Activated CD4-positive, alpha-beta memory T cell treated with anti-CD3 and anti-CD28 coated beads, Interleukin-2, amount 10 ng/mL, durations not matched to agents 7 days and 5 days (primary cell): ENCODE data around the gene IL17F. TPM values are rescaled to one million over a fixed set of nuclear protein-coding genes. Genes with fewer than 3 reads are reported as not detected.

ENCODE experiments used
- CTCF ChIA-PET: fragments of 350-600 bp; sonication (Branson Sonifier 250); formaldehyde crosslinking; loops from one replicate; lab custom pipeline; 2021; ENCODE audit warnings: antibody characterized with exemption, inconsistent platforms; lab: Charles Lee
- POLR2A ChIA-PET: fragments of 350-600 bp; sonication (Branson Sonifier 250); formaldehyde crosslinking; loops from one replicate; lab custom pipeline; 2021; ENCODE audit warnings: antibody characterized with exemption; lab: Charles Lee
- DNase-seq: peaks from one replicate; pipeline ENCODE4 v3.0.0-alpha.2; 2020
- H3K27ac Mint-ChIP-seq: one replicate; pipeline ENCODE4 v1.8.0; 2021; ENCODE audit warnings: mild to moderate bottlenecking, mixed read lengths
- H3K27me3 Mint-ChIP-seq: one replicate; pipeline ENCODE4 v1.8.0; 2021; ENCODE audit warnings: mixed read lengths
- H3K36me3 Mint-ChIP-seq: one replicate; pipeline ENCODE4 v1.8.0; 2021; ENCODE audit warnings: low read depth, mixed read lengths
- H3K4me1 Mint-ChIP-seq: one replicate; pipeline ENCODE4 v1.8.0; 2021; ENCODE audit warnings: mixed read lengths
- H3K4me3 Mint-ChIP-seq: one replicate; pipeline ENCODE4 v1.8.0; 2021; ENCODE audit warnings: mild to moderate bottlenecking, mixed read lengths
- H3K9me3 Mint-ChIP-seq: one replicate; pipeline ENCODE4 v1.8.0; 2021; ENCODE audit warnings: mixed read lengths
- total RNA-seq, 2 experiments: library from RNA; stranded (reverse); gene quantifications; one replicate each; pipeline ENCODE4 v1.2.3, GENCODE V29; 2021

Gene IL17F
- total RNA-seq, 2 experiments from 2014 or later: 12.6 to 13.3 TPM

- ChIA-PET CTCF (interaction anchor here (0.6 to 3.8 kb wide), 28 partner anchors 9 to 372 kb away, joined by 3 to 51 read pairs (median 5); partner anchors contain the start of gene PAQR8), POLR2A (interaction anchor here (0.7 to 2.1 kb wide), 5 partner anchors 9 to 101 kb away, joined by 4 to 8 read pairs (median 5); no protein-coding TSS in a partner anchor)
- H3K4me1 Mint-ChIP-seq: peaks cover 8% of the 10 kb centered on the region
- H3K4me3 Mint-ChIP-seq: no peak overlapping the region
- H3K27me3 Mint-ChIP-seq: no peaks in the 10 kb centered on the region
- peak overlapping the region; percentile 47 for H3K27ac Mint-ChIP-seq
- H3K36me3 Mint-ChIP-seq: peaks cover 76% of the 10 kb centered on the region
- peak; percentile 77 for DNase-seq
- no peaks in the 10 kb centered on the region for H3K9me3 Mint-ChIP-seq
These were observed 19.6 kb upstream of the IL17F start for GRCh38 chr6:52263709-52264540.

DNA sequence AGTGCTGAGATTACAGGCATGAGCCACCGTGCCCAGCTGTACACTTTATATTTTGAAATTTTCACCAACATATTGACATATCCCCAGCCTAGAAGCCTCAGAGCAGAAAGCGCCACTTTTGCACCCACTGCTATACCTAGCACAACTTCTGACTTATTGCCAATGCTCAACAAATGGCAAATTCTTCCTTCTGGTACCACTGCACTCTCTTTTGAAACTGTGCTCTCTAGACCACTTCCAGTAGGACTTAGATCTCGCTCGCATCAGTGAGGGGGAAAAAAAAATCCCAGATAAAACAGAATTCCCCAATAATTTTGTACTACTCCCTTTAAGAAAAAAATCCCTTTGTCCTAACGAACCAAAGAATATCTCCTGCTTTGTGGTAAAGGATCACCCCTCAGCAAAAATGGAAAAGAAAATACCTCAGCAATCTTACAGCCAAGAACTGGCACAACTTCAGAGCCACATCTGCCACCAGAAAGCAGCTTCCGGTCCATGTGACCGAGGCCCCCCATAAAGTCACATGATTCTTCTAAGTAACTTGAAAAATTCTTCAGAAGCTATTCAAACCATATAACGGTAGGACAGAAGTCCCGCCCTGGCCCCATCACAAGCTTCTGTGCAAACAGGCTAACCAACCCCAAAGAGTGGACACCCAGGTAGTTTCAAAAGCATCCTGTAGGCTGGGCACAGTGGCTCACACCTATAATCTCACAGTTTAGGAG lies 18.5 kb upstream of the IL17F start:
- POLR2A ChIA-PET: interaction anchor here (0.6 to 1.5 kb wide), 4 partner anchors 8 to 98 kb away, joined by 3 to 5 read pairs (median 4); no protein-coding TSS in a partner anchor

DNA sequence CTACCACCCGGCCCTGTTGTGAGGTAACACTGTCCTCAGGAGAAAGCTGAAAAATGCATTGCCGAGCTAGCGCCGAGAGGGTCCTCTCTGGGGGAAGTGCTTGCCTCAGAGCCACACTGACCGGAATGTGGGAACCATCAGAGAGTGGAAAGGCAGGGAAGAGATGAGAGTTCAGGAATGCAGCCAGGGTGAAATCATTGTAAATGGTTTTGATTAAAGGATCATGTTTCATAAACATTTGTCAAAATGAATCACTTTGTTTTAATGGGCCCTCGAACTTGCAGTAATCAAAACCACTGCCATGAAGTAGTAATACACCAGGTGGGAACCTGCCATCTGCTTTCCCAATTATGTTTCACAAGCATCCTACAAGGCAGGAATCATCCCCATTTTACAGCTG lies 16.9 kb upstream of the IL17F start:
- POLR2A ChIA-PET: interaction anchor here (1.1 kb wide), 1 partner anchor 23 kb away, joined by 3 read pairs; the partner anchor contains the start of gene MCM3
- Mint-ChIP-seq H3K4me1 (peaks cover 7% of the 10 kb centered on the region), H3K9me3 (no peaks in the 10 kb centered on the region), H3K36me3 (peaks cover 53% of the 10 kb centered on the region), H3K27me3 (peaks cover 4% of the 10 kb centered on the region), H3K4me3 (no peak overlapping the region), H3K27ac (no peak overlapping the region)
- CTCF ChIA-PET: interaction anchor here (1.0 to 3.7 kb wide), 7 partner anchors 9 to 402 kb away, joined by 3 to 18 read pairs (median 5); no protein-coding TSS in a partner anchor
- no peak for DNase-seq

More for the DNA sequence above, 18.5 kb upstream of the IL17F start:
- Mint-ChIP-seq H3K4me3 (no peak overlapping the region), H3K27ac (no peak overlapping the region), H3K27me3 (no peaks in the 10 kb centered on the region), H3K4me1 (peaks cover 6% of the 10 kb centered on the region), H3K36me3 (peaks cover 67% of the 10 kb centered on the region), H3K9me3 (no peaks in the 10 kb centered on the region)
- CTCF ChIA-PET: interaction anchor here (0.8 to 3.8 kb wide), 24 partner anchors 7 to 400 kb away, joined by 3 to 51 read pairs (median 5); no protein-coding TSS in a partner anchor
- no peak for DNase-seq

GRCh38 chr6:52260634-52261033 lies 16.3 kb upstream of the IL17F start:
- no peak overlapping the region for H3K27ac Mint-ChIP-seq
- peaks cover 4% of the 10 kb centered on the region for H3K27me3 Mint-ChIP-seq
- no peaks in the 10 kb centered on the region for H3K9me3 Mint-ChIP-seq
- ChIA-PET CTCF (interaction anchor here (0.8 to 3.7 kb wide), 7 partner anchors 10 to 197 kb away, joined by 3 to 18 read pairs (median 4); no protein-coding TSS in a partner anchor), POLR2A (interaction anchor here (1.2 kb wide), 1 partner anchor 52 kb away, joined by 3 read pairs; no protein-coding TSS in a partner anchor)
- no peak for DNase-seq
- H3K36me3 Mint-ChIP-seq: peaks cover 49% of the 10 kb centered on the region
- no peak overlapping the region for H3K4me3 Mint-ChIP-seq
- H3K4me1 Mint-ChIP-seq: peaks cover 10% of the 10 kb centered on the region

DNA sequence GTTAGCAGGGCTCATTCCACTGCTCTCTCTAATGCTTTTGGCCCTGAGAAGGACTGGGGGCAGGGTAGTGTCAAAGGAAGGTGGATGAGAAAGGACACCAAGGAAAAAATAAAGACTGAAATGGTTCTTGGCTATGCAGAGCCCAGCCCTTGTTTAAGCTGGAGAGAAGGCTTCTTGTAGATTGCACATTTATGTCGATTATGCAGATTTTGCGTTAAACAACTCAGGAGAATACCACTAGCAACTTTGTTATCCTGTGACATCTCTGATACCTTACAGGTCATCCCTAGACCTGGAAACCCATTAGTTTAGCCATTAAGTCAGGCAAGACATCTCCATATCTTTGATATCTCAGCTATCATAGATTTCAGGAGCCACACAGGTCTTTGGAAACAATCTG lies 11.1 kb upstream of the IL17F start:
- Mint-ChIP-seq H3K4me3 (peak overlapping the region; percentile 12), H3K27ac (no peak overlapping the region), H3K27me3 (peaks cover 40% of the 10 kb centered on the region), H3K9me3 (no peaks in the 10 kb centered on the region), H3K36me3 (peaks cover 6% of the 10 kb centered on the region), H3K4me1 (peaks cover 46% of the 10 kb centered on the region)
- ChIA-PET CTCF (interaction anchor here (1.4 kb wide), 1 partner anchor 9 kb away, joined by 6 read pairs; no protein-coding TSS in a partner anchor), POLR2A (interaction anchor here (1.4 to 1.9 kb wide), 2 partner anchors 8 to 135 kb away, joined by 3 to 4 read pairs; no protein-coding TSS in a partner anchor)
- no peak for DNase-seq

GRCh38 chr6:52254731-52255378 lies 10.6 kb upstream of the IL17F start:
- Mint-ChIP-seq H3K27ac (peak overlapping the region; percentile 12), H3K27me3 (peaks cover 43% of the 10 kb centered on the region), H3K36me3 (peaks cover 3% of the 10 kb centered on the region), H3K4me3 (peak overlapping the region; percentile 12), H3K9me3 (no peaks in the 10 kb centered on the region), H3K4me1 (peaks cover 49% of the 10 kb centered on the region)
- POLR2A ChIA-PET: interaction anchor here (1.4 to 1.9 kb wide), 2 partner anchors 9 to 136 kb away, joined by 3 to 4 read pairs; no protein-coding TSS in a partner anchor
- CTCF ChIA-PET: interaction anchor here (0.9 to 1.6 kb wide), 3 partner anchors 9 to 189 kb away, joined by 3 to 7 read pairs (median 6); no protein-coding TSS in a partner anchor
- no peak for DNase-seq

- H3K9me3 Mint-ChIP-seq: no peaks in the 10 kb centered on the region
- POLR2A ChIA-PET: interaction anchor here (1.0 to 1.2 kb wide), 3 partner anchors 14 to 97 kb away, joined by 4 to 5 read pairs (median 4); no protein-coding TSS in a partner anchor
- CTCF ChIA-PET: interaction anchor here (0.7 to 1.6 kb wide), 4 partner anchors 10 to 1543 kb away, joined by 3 to 7 read pairs (median 6); no protein-coding TSS in a partner anchor
- no peak overlapping the region for H3K27ac Mint-ChIP-seq
- H3K27me3 Mint-ChIP-seq: peaks cover 54% of the 10 kb centered on the region
- peaks cover 49% of the 10 kb centered on the region for H3K4me1 Mint-ChIP-seq
- no peaks in the 10 kb centered on the region for H3K36me3 Mint-ChIP-seq
- DNase-seq: peak; percentile 52
- no peak overlapping the region for H3K4me3 Mint-ChIP-seq
These were observed 9.2 kb upstream of the IL17F start for GRCh38 chr6:52253494-52253893.

GRCh38 chr6:52251113-52251512 lies 6.8 kb upstream of the IL17F start:
- H3K27me3 Mint-ChIP-seq: peaks cover 61% of the 10 kb centered on the region
- POLR2A ChIA-PET: interaction anchor here (1.1 to 1.3 kb wide), 2 partner anchors 17 to 20 kb away, joined by 3 to 4 read pairs; no protein-coding TSS in a partner anchor
- no peak overlapping the region for H3K4me3 Mint-ChIP-seq
- H3K4me1 Mint-ChIP-seq: peaks cover 48% of the 10 kb centered on the region
- H3K27ac Mint-ChIP-seq: no peak overlapping the region
- no peak for DNase-seq
- H3K36me3 Mint-ChIP-seq: no peaks in the 10 kb centered on the region
- CTCF ChIA-PET: interaction anchor here (1.1 to 1.2 kb wide), 2 partner anchors 9 to 12 kb away, joined by 3 read pairs; no protein-coding TSS in a partner anchor
- H3K9me3 Mint-ChIP-seq: no peaks in the 10 kb centered on the region

DNA sequence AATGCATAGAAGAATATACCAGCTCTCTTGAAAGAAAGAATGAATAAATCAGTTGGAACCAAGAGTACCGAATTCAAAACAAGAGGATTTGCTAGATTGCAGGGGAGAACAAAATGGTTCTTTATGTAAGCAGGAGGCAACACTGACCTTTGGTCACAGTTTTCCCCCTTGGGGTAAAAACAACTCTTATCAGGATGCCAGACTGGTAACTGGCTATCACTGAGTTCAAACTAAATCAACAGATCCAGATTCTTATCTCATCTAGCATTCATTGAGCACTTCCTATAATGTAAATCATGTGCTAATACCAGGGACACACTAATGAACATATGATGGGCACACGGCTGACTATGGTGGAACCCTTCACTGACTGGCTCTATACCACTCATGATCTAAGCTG lies 4.8 kb upstream of the IL17F start:
- DNase-seq: no peak
- ChIA-PET CTCF (interaction anchor here (0.8 kb wide), 1 partner anchor 16 kb away, joined by 3 read pairs; no protein-coding TSS in a partner anchor), POLR2A (no interaction called here)
- peaks cover 63% of the 10 kb centered on the region for H3K27me3 Mint-ChIP-seq
- no peaks in the 10 kb centered on the region for H3K9me3 Mint-ChIP-seq
- no peak overlapping the region for H3K27ac Mint-ChIP-seq
- no peak overlapping the region for H3K4me3 Mint-ChIP-seq
- no peaks in the 10 kb centered on the region for H3K36me3 Mint-ChIP-seq
- peaks cover 30% of the 10 kb centered on the region for H3K4me1 Mint-ChIP-seq

GRCh38 chr6:52245425-52245824 lies 1.1 kb upstream of the IL17F start:
- H3K4me1 Mint-ChIP-seq: peaks cover 4% of the 10 kb centered on the region
- POLR2A ChIA-PET: no interaction called here
- H3K36me3 Mint-ChIP-seq: no peaks in the 10 kb centered on the region
- no peak overlapping the region for H3K4me3 Mint-ChIP-seq
- CTCF ChIA-PET: no interaction called here
- no peak overlapping the region for H3K27ac Mint-ChIP-seq
- no peaks in the 10 kb centered on the region for H3K9me3 Mint-ChIP-seq
- peaks cover 51% of the 10 kb centered on the region for H3K27me3 Mint-ChIP-seq
- no peak for DNase-seq

GRCh38 chr6:52243282-52243893 lies 912 bp downstream of the IL17F start:
- no peaks in the 10 kb centered on the region for H3K36me3 Mint-ChIP-seq
- no peaks in the 10 kb centered on the region for H3K9me3 Mint-ChIP-seq
- ChIA-PET CTCF (interaction anchor here (2.2 kb wide), 1 partner anchor 20 kb away, joined by 10 read pairs; no protein-coding TSS in a partner anchor), POLR2A (no interaction called here)
- no peaks in the 10 kb centered on the region for H3K4me1 Mint-ChIP-seq
- no peak for DNase-seq
- no peak overlapping the region for H3K27ac Mint-ChIP-seq
- H3K27me3 Mint-ChIP-seq: peaks cover 42% of the 10 kb centered on the region
- H3K4me3 Mint-ChIP-seq: no peak overlapping the region
